NCI-H510A (cell line): ENCODE results near the gene RBM22.

ENCODE experiments used
- DNase-seq: peaks from one replicate; lab custom pipeline; 2025; lab: John Stamatoyannopoulos, UW

Gene RBM22

GRCh38 chr5:150672237-150672883 lies 28.5 kb downstream of the RBM22 start:
- DNase-seq: no peak

- DNase-seq: no peak
Observed at GRCh38 chr5:150671509-150672236, 29.2 kb downstream of the RBM22 start.

- DNase-seq: no peak
Observed at GRCh38 chr5:150670948-150671310, 29.9 kb downstream of the RBM22 start.

- DNase-seq: no peak
Observed at GRCh38 chr5:150670275-150670947, 30.5 kb downstream of the RBM22 start.

GRCh38 chr5:150665044-150665443 lies 35.8 kb downstream of the RBM22 start:
- no peak for DNase-seq

- no peak for DNase-seq
Observed at GRCh38 chr5:150663936-150664335, 36.9 kb downstream of the RBM22 start.

- DNase-seq: no peak
Observed at GRCh38 chr5:150662731-150663516, 37.9 kb downstream of the RBM22 start.

GRCh38 chr5:150661821-150662596 lies 38.9 kb downstream of the RBM22 start:
- no peak for DNase-seq

GRCh38 chr5:150661086-150661485 lies 39.8 kb downstream of the RBM22 start, which contains the start of gene MYOZ3:
TSS of gene MYOZ3 (plus strand) at chr5:150661251. CDS start at chr5:150662942, 1,691 bp downstream.
- no peak for DNase-seq

GRCh38 chr5:150660108-150660831 lies 40.6 kb downstream of the RBM22 start:
- DNase-seq: no peak

GRCh38 chr5:150659360-150660107 lies 41.3 kb downstream of the RBM22 start:
- no peak for DNase-seq

GRCh38 chr5:150658699-150659265 lies 42.1 kb downstream of the RBM22 start:
- no peak for DNase-seq

GRCh38 chr5:150658121-150658520 lies 42.7 kb downstream of the RBM22 start:
- DNase-seq: no peak

GRCh38 chr5:150656191-150657132 lies 44.4 kb downstream of the RBM22 start:
- peak; percentile 58 for DNase-seq

- no peak for DNase-seq
Observed at GRCh38 chr5:150655221-150655620, 45.6 kb downstream of the RBM22 start.

GRCh38 chr5:150653762-150654556 lies 46.9 kb downstream of the RBM22 start:
- DNase-seq: no peak

- no peak for DNase-seq
Observed at GRCh38 chr5:150653145-150653761, 47.6 kb downstream of the RBM22 start.
